Measurements from ENCODE around the gene VASP.

GRCh38 chr19:45553464-45553863 is 46.2 kb downstream of the VASP start:
- TF ChIP-seq CTCF (IDR thresholded peaks at IDR 0.05): no peak
- no peak for TF ChIP-seq POLR2A (IDR thresholded peaks at IDR 0.05)

Measured in testis (tissue), 2 donors.